HEK293 (cell line): Measurements from ENCODE around the gene ELAC2.

ENCODE experiments used
- CTCF ChIA-PET: fragments of 350-600 bp; formaldehyde crosslinking; extraction: SDS; loops from one replicate; lab custom pipeline; 2021; ENCODE audit warnings: antibody characterized with exemption; lab: Yijun Ruan, JAX
- POLR2A ChIA-PET: fragments of 300-600 bp; formaldehyde crosslinking; extraction: SDS; loops from one replicate; lab custom pipeline; 2020; ENCODE audit warnings: antibody characterized with exemption, inconsistent platforms; lab: Yijun Ruan, JAX
- H3K27ac ChIP-seq: fragments of 200-500 bp; sonication (Bioruptor generic); 2 replicates; pipeline ENCODE4 v1.5.1; 2014; ENCODE audit warnings: low read depth, low read length, control low read depth, inconsistent platforms; ENCODE audit errors: extremely low read depth
- H3K36me3 ChIP-seq, 2 experiments: fragments of 200-500 bp in 1 of 2; sonication (Bioruptor generic) in 1 of 2; 1 replicate in 1 of 2; 2 replicates in 1 of 2; pipeline ENCODE4 v1.5.1; 2014 to 2017; ENCODE audit warnings: inconsistent platforms in 2 of 2, low read length in 2 of 2; ENCODE audit not compliant: control insufficient read depth in 2 of 2, insufficient read depth in 1 of 2
- H3K4me1 ChIP-seq: fragments of 200-500 bp; sonication (Bioruptor generic); 2 replicates; pipeline ENCODE4 v1.5.1; 2014; ENCODE audit warnings: mild to moderate bottlenecking, low read length, inconsistent platforms; ENCODE audit not compliant: control insufficient read depth, insufficient read depth
- H3K4me3 ChIP-seq: 2 replicates; pipeline ENCODE4 v1.5.1; 2011; ENCODE audit warnings: low read depth, mild to moderate bottlenecking, control low read depth, low read length, moderate library complexity
- H3K9me3 ChIP-seq: fragments of 200-500 bp; sonication (Bioruptor generic); 2 replicates; pipeline ENCODE4 v1.5.1; 2014; ENCODE audit warnings: low read depth, low read length, inconsistent platforms; ENCODE audit not compliant: control insufficient read depth, insufficient read depth
- GFI1B ChIP-seq: fragments of 450-650 bp; formaldehyde crosslinking; IDR thresholded peaks from 2 replicates; pipeline ENCODE4 v1.5.1; 2016; ENCODE audit warnings: missing biosample characterization, missing genetic modification characterization
- GLI2 ChIP-seq: fragments of 450-650 bp; formaldehyde crosslinking; IDR thresholded peaks from 2 replicates; pipeline ENCODE4; 2017; ENCODE audit warnings: missing biosample characterization, missing genetic modification characterization, low read depth, borderline replicate concordance
- REST ChIP-seq: fragments of 450-650 bp; formaldehyde crosslinking; IDR thresholded peaks from 2 replicates; pipeline ENCODE4 v1.5.1; 2016; ENCODE audit warnings: missing biosample characterization, missing genetic modification characterization
- WT1 ChIP-seq: fragments of 450-650 bp; formaldehyde crosslinking; IDR thresholded peaks from 2 replicates; pipeline ENCODE4 v1.5.1; 2016; ENCODE audit warnings: missing biosample characterization, missing genetic modification characterization
- ZBTB17 ChIP-seq: fragments of 450-650 bp; formaldehyde crosslinking; IDR thresholded peaks from 2 replicates; pipeline ENCODE4 v1.5.1; 2016; ENCODE audit warnings: missing biosample characterization, missing genetic modification characterization
- ZBTB8A ChIP-seq: fragments of 450-650 bp; formaldehyde crosslinking; IDR thresholded peaks from 2 replicates; pipeline ENCODE4 v1.5.1; 2016; ENCODE audit warnings: missing biosample characterization, missing genetic modification characterization
- ZFP3 ChIP-seq: fragments of 450-650 bp; formaldehyde crosslinking; IDR thresholded peaks from 2 replicates; pipeline ENCODE4 v1.5.1; 2016; ENCODE audit warnings: low read depth, missing biosample characterization, missing genetic modification characterization
- ZNF23 ChIP-seq: fragments of 450-650 bp; formaldehyde crosslinking; IDR thresholded peaks from 2 replicates; pipeline ENCODE4 v1.5.1; 2016; ENCODE audit warnings: missing biosample characterization, missing genetic modification characterization, borderline replicate concordance
- ZNF449 ChIP-seq: fragments of 450-650 bp; formaldehyde crosslinking; IDR thresholded peaks from 2 replicates; pipeline ENCODE4 v1.5.1; 2017; ENCODE audit warnings: missing biosample characterization, mild to moderate bottlenecking, missing genetic modification characterization, moderate library complexity
- ZNF514 ChIP-seq: fragments of 450-650 bp; formaldehyde crosslinking; IDR thresholded peaks from 2 replicates; pipeline ENCODE4 v1.5.1; 2016; ENCODE audit warnings: missing biosample characterization, missing genetic modification characterization
- ZNF518A ChIP-seq: fragments of 450-650 bp; formaldehyde crosslinking; conservative IDR thresholded peaks from 2 replicates; pipeline ENCODE4 v1.5.1; 2016; ENCODE audit warnings: low read depth, missing biosample characterization, missing genetic modification characterization
- ZNF530 ChIP-seq: fragments of 450-650 bp; formaldehyde crosslinking; IDR thresholded peaks from 2 replicates; pipeline ENCODE4 v1.5.1; 2016; ENCODE audit warnings: low read depth, missing biosample characterization, missing genetic modification characterization
- TF ChIP-seq, protein P1 (sequence below): fragments of 450-650 bp; formaldehyde crosslinking; IDR thresholded peaks from 2 replicates; pipeline ENCODE4 v1.5.1; 2017; ENCODE audit warnings: missing biosample characterization, missing genetic modification characterization
- TF ChIP-seq, protein P2 (sequence below): fragments of 450-650 bp; formaldehyde crosslinking; IDR thresholded peaks from 2 replicates; pipeline ENCODE4 v1.5.1; 2016; ENCODE audit warnings: missing biosample characterization, missing genetic modification characterization

ELAC2 gene

GRCh38 chr17:12952012-12952411 is 65.8 kb downstream of the ELAC2 start:
- Histone ChIP-seq H3K36me3 (peaks cover 31 to 70% of the 10 kb centered on the region in 2 experiments), H3K27ac (no peak overlapping the region), H3K4me1 (no peaks in the 10 kb centered on the region), H3K9me3 (no peaks in the 10 kb centered on the region), H3K4me3 (no peak overlapping the region)
- no peak for TF ChIP-seq WT1
- no peak for TF ChIP-seq ZNF518A (tag by site-specific recombination)
- no peak for TF ChIP-seq ZBTB17 (tag by site-specific recombination)
- TF ChIP-seq ZNF514 (tag by site-specific recombination): no peak
- TF ChIP-seq GLI2 (tag by site-specific recombination): no peak
- no peak for TF ChIP-seq ZNF449 (tag by site-specific recombination)
- TF ChIP-seq ZNF530 (tag by site-specific recombination): no peak
- TF ChIP-seq ZBTB8A: no peak
- no peak for TF ChIP-seq GFI1B (tag by site-specific recombination)
- no peak for TF ChIP-seq ZFP3
- TF ChIP-seq, protein P1, sequence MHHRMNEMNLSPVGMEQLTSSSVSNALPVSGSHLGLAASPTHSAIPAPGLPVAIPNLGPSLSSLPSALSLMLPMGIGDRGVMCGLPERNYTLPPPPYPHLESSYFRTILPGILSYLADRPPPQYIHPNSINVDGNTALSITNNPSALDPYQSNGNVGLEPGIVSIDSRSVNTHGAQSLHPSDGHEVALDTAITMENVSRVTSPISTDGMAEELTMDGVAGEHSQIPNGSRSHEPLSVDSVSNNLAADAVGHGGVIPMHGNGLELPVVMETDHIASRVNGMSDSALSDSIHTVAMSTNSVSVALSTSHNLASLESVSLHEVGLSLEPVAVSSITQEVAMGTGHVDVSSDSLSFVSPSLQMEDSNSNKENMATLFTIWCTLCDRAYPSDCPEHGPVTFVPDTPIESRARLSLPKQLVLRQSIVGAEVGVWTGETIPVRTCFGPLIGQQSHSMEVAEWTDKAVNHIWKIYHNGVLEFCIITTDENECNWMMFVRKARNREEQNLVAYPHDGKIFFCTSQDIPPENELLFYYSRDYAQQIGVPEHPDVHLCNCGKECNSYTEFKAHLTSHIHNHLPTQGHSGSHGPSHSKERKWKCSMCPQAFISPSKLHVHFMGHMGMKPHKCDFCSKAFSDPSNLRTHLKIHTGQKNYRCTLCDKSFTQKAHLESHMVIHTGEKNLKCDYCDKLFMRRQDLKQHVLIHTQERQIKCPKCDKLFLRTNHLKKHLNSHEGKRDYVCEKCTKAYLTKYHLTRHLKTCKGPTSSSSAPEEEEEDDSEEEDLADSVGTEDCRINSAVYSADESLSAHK: no peak
- TF ChIP-seq REST (tag by site-specific recombination): no peak
- TF ChIP-seq, protein P2, sequence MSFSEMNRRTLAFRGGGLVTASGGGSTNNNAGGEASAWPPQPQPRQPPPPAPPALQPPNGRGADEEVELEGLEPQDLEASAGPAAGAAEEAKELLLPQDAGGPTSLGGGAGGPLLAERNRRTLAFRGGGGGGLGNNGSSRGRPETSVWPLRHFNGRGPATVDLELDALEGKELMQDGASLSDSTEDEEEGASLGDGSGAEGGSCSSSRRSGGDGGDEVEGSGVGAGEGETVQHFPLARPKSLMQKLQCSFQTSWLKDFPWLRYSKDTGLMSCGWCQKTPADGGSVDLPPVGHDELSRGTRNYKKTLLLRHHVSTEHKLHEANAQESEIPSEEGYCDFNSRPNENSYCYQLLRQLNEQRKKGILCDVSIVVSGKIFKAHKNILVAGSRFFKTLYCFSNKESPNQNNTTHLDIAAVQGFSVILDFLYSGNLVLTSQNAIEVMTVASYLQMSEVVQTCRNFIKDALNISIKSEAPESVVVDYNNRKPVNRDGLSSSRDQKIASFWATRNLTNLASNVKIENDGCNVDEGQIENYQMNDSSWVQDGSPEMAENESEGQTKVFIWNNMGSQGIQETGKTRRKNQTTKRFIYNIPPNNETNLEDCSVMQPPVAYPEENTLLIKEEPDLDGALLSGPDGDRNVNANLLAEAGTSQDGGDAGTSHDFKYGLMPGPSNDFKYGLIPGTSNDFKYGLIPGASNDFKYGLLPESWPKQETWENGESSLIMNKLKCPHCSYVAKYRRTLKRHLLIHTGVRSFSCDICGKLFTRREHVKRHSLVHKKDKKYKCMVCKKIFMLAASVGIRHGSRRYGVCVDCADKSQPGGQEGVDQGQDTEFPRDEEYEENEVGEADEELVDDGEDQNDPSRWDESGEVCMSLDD: no peak
- no peak for TF ChIP-seq ZNF23 (tag by site-specific recombination)
- POLR2A ChIA-PET: no interaction called here
- CTCF ChIA-PET: interaction anchor here (0.5 to 0.6 kb wide), 2 partner anchors 274 to 746 kb away, joined by 3 read pairs; no protein-coding TSS in a partner anchor
